Body of pancreas (tissue), 4 donors: Measurements from ENCODE around the gene OGT. TPM values are rescaled to one million over a fixed set of nuclear protein-coding genes. Genes with fewer than 3 reads are reported as not detected.
"Not testable (repeated sequence)": the region's sequence is repeated elsewhere in the genome, so short reads cannot be mapped to it uniquely, and the experiment has no call there.

Experiments used
- ATAC-seq: fragments of 150-250 bp; one replicate; pipeline ENCODE4 v1.9.1; 2016
- DNase-seq, 4 donors: peaks; one replicate each; pipeline ENCODE4 v3.0.0-alpha.2; 2019
- H3K27ac ChIP-seq, 4 donors: fragments of 200-600 bp; sonication (generic); 1 replicate in 3 of 4; 2 replicates in 1 of 4; pipeline versions ENCODE4 v1.5.1 to v1.6.1; 2016 to 2019; ENCODE audit warnings: mild to moderate bottlenecking in 1 of 4, mixed read lengths in 1 of 4, moderate library complexity in 1 of 4
- H3K27me3 ChIP-seq, 2 donors: fragments of 200-600 bp; sonication (generic); one replicate each; pipeline ENCODE4 v1.6.0; 2016; ENCODE audit warnings: mild to moderate bottlenecking in 1 of 2
- H3K36me3 ChIP-seq, 2 donors: fragments of 200-600 bp; sonication (generic); replicated peaks in 1 of 2; 2 replicates each; pipeline ENCODE4 v1.5.1; 2016; ENCODE audit warnings: low read depth in 2 of 2; ENCODE audit not compliant: insufficient read depth in 1 of 2
- H3K4me1 ChIP-seq: fragments of 200-600 bp; sonication (generic); one replicate; pipeline ENCODE4 v1.6.0; 2016
- H3K4me3 ChIP-seq, 2 donors: fragments of 200-600 bp; sonication (generic); 1 replicate in 1 of 2; 2 replicates in 1 of 2; pipeline ENCODE4 v1.5.1; 2016 to 2019
- H3K9me3 ChIP-seq, 3 donors: fragments of 200-600 bp; sonication (generic); 1 replicate in 2 of 3; 2 replicates in 1 of 3; pipeline ENCODE4 v1.5.1; 2016
- POLR2A ChIP-seq, 3 donors: fragments of 450-650 bp; IDR thresholded peaks; one replicate each; pipeline ENCODE4 v1.6.1; 2016; ENCODE audit warnings: antibody characterized with exemption in 3 of 3, mild to moderate bottlenecking in 2 of 3
- WGBS, 2 donors: methylation state at CpG; one replicate each; pipeline ENCODE4 v1.1.5; 2017; 5-methylcytosine and 5-hydroxymethylcytosine counted together
- intact Hi-C: fragments of 100-400 bp; cut with DNase I; formaldehyde crosslinking; loops from one replicate; pipeline ENCODE4 v1.15.1; 2023
- total RNA-seq, 2 donors: library from RNA; depleted of rRNA; stranded (reverse); fragments of >200 nt; gene quantifications; one replicate each; pipeline ENCODE4 v1.1.0, GENCODE V29; 2016
- TF ChIP-seq, protein P1 (sequence below), 7 experiments: fragments of 450-650 bp in 4 of 7; fragments of 200-600 bp in 3 of 7; sonication (generic) in 3 of 7; IDR thresholded peaks; one replicate each; pipeline ENCODE4 v1.5.1; 2016 to 2019; ENCODE audit warnings: antibody characterized with exemption in 7 of 7

OGT gene
- total RNA-seq, 2 donors from 2014 or later, result 180 to 184 TPM

DNA sequence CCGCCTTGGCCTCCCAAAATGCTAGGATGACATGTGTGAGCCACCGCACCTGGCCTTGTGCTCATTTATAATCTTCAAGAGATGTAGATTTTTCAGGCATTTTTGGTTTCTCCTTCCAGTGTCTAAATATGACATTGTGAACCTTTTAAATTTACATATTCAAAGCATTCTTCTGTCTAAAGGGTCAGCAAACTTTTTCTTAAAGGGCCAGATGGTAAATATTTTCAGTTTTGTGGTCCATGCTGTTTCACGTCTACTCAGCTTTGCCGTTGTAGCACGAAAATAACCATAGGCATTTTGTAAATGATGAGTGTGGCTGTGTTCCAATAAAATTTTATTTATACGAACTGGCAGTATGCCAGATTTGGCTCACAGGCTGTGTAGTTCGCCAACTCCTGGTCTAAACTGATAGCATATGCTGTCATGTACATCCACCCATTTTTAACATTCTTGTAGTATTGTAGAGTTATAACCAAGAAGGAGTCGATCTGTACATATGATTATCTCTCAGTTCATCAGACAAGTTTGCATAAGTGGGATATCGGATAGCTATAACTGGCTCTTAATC is 32.7 kb downstream of the OGT start:
- WGBS, 2 donors, result 56 to 62% methylated on average over 9 of the region's 9 CpGs
- peaks cover 0 to 22% of the 10 kb centered on the region in 2 donors for H3K36me3 ChIP-seq
- no peaks in the 10 kb centered on the region for H3K9me3 ChIP-seq
- H3K4me1 ChIP-seq, result no peaks in the 10 kb centered on the region
- DNase-seq, result no peak
- no peak overlapping the region for H3K4me3 ChIP-seq
- intact Hi-C loops, result no loop called here
- no peak for TF ChIP-seq POLR2A (IDR thresholded peaks at IDR 0.05)
- TF ChIP-seq, protein P1, sequence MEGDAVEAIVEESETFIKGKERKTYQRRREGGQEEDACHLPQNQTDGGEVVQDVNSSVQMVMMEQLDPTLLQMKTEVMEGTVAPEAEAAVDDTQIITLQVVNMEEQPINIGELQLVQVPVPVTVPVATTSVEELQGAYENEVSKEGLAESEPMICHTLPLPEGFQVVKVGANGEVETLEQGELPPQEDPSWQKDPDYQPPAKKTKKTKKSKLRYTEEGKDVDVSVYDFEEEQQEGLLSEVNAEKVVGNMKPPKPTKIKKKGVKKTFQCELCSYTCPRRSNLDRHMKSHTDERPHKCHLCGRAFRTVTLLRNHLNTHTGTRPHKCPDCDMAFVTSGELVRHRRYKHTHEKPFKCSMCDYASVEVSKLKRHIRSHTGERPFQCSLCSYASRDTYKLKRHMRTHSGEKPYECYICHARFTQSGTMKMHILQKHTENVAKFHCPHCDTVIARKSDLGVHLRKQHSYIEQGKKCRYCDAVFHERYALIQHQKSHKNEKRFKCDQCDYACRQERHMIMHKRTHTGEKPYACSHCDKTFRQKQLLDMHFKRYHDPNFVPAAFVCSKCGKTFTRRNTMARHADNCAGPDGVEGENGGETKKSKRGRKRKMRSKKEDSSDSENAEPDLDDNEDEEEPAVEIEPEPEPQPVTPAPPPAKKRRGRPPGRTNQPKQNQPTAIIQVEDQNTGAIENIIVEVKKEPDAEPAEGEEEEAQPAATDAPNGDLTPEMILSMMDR (IDR thresholded peaks at IDR 0.05), result no peak
- H3K27me3 ChIP-seq, result no peaks in the 10 kb centered on the region
- ATAC-seq, result no peak
- no peak overlapping the region for H3K27ac ChIP-seq

DNA sequence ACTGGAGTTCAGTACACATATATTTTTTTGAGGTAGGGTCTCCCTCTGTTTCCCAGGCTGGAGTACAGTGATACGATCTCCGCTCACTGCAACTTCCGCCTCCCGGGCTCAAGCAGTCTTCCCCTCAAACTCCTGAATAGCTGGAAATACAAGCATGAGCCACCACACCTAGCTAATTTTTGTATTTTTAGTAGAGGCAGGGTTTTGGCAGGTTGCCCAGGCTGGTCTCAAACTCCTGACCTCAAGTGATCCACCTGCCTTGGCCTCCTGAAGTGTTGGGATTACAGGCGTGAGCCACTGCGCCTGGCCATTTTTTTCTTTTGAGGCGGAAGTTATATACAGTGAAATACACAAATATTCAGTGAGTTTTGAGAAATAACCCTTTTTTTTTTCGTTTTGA is 38.5 kb downstream of the OGT start:
- ATAC-seq, H3K27ac ChIP-seq, H3K36me3 ChIP-seq, H3K4me3 ChIP-seq, H3K9me3 ChIP-seq, DNase-seq, H3K27me3 ChIP-seq, H3K4me1 ChIP-seq: not testable (repeated sequence)
- intact Hi-C loops, result loop anchor here (10.0 kb wide), 1 partner anchor 167 kb away; no protein-coding TSS in a partner anchor
- WGBS, 2 donors, result 87 to 88% methylated on average over 5 to 7 of the region's 8 CpGs

DNA sequence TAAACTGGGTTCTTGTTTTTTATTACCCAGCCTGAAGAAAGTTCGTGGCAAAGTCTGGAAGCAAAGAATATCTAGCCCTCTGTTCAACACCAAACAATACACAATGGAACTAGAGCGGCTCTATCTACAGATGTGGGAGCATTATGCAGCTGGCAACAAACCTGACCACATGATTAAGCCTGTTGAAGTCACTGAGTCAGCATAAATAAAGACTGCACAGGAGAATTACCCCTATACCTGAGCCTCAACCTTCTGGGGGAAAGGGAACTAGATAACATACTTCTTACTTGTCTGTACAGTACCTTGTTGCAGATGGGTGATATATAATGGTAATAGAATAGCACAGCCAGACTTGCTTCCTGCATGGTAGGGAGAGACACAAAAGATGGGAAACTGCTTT is 40.7 kb downstream of the OGT start:
- Histone ChIP-seq H3K9me3 (no peaks in the 10 kb centered on the region), H3K4me1 (no peaks in the 10 kb centered on the region), H3K27me3 (no peaks in the 10 kb centered on the region), H3K4me3 (no peak overlapping the region), H3K36me3 (peaks cover 0 to 4% of the 10 kb centered on the region in 2 donors), H3K27ac (no peak overlapping the region)
- TF ChIP-seq, protein P1 (IDR thresholded peaks at IDR 0.05), result no peak
- no peak for TF ChIP-seq POLR2A (IDR thresholded peaks at IDR 0.05)
- DNase-seq, result no peak
- no peak for ATAC-seq
- WGBS, 2 donors, result 77 to 83% methylated on average over 2 of the region's 2 CpGs
- intact Hi-C loops, result loop anchor here (10.0 kb wide), 1 partner anchor 169 kb away; no protein-coding TSS in a partner anchor

DNA sequence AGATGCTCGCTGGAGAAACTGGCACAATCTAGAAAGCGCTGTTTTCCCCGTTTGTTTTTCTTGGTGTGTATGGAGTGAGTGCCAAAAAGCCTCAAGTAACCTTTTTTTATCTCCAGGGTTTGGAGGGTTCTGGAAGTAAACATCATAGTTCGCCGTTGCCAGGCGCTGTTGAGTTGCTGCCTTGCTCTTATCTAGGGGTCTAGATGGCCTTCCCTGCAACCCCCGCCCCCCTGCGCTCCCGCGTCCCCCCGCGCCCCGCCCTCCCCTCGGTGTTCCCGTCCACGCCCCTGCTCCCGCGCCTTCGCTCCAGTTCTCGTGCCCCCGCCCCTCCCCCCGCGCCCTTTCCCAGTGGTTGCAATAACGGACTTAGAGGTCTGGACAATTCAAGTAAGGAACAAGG is 44.8 kb downstream of the OGT start:
- Histone ChIP-seq H3K9me3 (no peaks in the 10 kb centered on the region), H3K36me3 (peaks cover 0 to 2% of the 10 kb centered on the region in 2 donors), H3K27me3 (no peaks in the 10 kb centered on the region), H3K27ac (no peak overlapping the region), H3K4me3 (no peak overlapping the region), H3K4me1 (no peaks in the 10 kb centered on the region)
- WGBS, 2 donors, result 87 to 93% methylated on average over 12 to 24 of the region's 24 CpGs
- DNase-seq (no peak), ATAC-seq (no peak)
- TF ChIP-seq, protein P1 (IDR thresholded peaks at IDR 0.05), result no peak
- intact Hi-C loops, result loop anchor here (10.0 kb wide), 1 partner anchor 173 kb away; no protein-coding TSS in a partner anchor

DNA sequence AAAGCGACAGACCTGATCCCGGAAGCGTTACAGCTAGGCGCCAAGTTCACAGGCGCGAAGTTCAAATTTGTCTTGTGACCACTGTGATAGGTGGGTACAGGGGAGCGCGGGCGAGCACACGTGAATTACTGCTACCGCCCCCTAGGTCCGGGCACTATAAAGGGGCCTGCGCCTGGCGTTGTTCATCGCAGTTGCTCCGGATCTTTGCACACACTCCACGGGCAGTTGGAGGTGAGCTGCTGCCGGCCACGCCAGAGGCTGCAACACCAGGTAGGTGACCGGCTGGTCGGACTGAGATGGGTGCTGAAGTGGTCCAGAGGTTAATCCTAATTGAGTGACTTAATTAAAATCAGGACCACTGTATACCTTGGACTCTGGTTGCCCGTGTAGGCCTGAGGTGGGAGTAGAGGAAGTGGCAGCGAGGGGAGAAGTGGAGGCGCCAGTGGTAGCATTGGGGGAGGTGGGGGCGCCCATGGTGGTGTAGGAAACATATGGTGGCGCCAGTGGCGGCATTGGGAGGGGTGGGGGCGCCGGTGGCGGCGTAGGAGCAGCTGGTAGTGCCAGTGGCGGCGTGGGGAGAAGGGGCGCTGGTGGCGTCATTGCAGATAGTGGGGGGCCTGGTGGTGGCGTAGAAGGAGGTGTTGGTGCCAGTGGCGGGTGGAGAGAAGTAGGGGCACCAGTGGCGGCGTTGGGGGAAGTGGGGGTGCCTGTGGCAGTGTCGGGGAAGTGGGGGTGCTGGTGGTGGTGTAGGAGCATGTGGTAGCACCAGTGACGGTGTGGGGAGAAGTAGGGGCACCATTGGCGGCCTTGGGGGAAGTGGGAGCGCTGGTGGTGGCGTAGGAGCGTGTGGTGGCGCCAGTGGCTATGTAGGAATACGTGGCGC is 45.6 kb downstream of the OGT start, which contains the start of gene GCNA:
Gene GCNA (plus strand): TSS at position 185 of the 883 bp plus-strand sequence. CDS start 2,385 bp downstream, outside the sequence.
- peaks cover 0 to 2% of the 10 kb centered on the region in 2 donors for H3K36me3 ChIP-seq
- ATAC-seq (no peak), DNase-seq (no peak)
- no peaks in the 10 kb centered on the region for H3K4me1 ChIP-seq
- no peaks in the 10 kb centered on the region for H3K9me3 ChIP-seq
- TF ChIP-seq POLR2A (IDR thresholded peaks at IDR 0.05), result no peak
- intact Hi-C loops, result loop anchor here (10.0 kb wide), 1 partner anchor 174 kb away; no protein-coding TSS in a partner anchor
- WGBS, 2 donors, result 92 to 98% methylated on average over 11 to 27 of the region's 48 CpGs
- no peaks in the 10 kb centered on the region for H3K27me3 ChIP-seq
- H3K4me3 ChIP-seq, result no peak within 1 kb of the TSS
- H3K27ac ChIP-seq, result no peak within 1 kb of the TSS
